ENCODE results near the gene MGAT5. TPM values are rescaled to one million over a fixed set of nuclear protein-coding genes. Genes with fewer than 3 reads are reported as not detected.

The MGAT5 gene
- total and polyA plus RNA-seq, 4 donors: 6.1 to 49.7 (median 22.1) TPM

- no peaks in the 10 kb centered on the region for H3K36me3 ChIP-seq (ENCODE audit: control insufficient read depth in 1 of 2, insufficient read depth in 2 of 2, low read length in 1 of 2)
- intact Hi-C loops (cut with DNase I): no loop called here
- peaks cover 0 to 3% of the 10 kb centered on the region in 2 donors for H3K4me1 ChIP-seq (ENCODE audit: control insufficient read depth in 1 of 2, insufficient read depth in 2 of 2, low read length in 2 of 2)
- no peak overlapping the region for H3K4me3 ChIP-seq (ENCODE audit: low read length in 2 of 2)
- WGBS, 2 donors: 77 to 91% methylated on average over 1 of the region's 1 CpG
- no peaks in the 10 kb centered on the region for H3K27me3 ChIP-seq (ENCODE audit: control insufficient read depth in 1 of 2, insufficient read depth in 2 of 2, low read length in 1 of 2)
- H3K27ac ChIP-seq (ENCODE audit: low read depth in 1 of 2, low read length in 2 of 2): no peak overlapping the region
- no peaks in the 10 kb centered on the region for H3K9me3 ChIP-seq (ENCODE audit: control insufficient read depth, low read length)
- ATAC-seq (ENCODE audit: low FRiP score) (no peak), DNase-seq (no peak)
These were observed 19.3 kb upstream of the MGAT5 start for GRCh38 chr2:134234535-134234934.

GRCh38 chr2:134235510-134236144 lies 18.2 kb upstream of the MGAT5 start:
- Histone ChIP-seq H3K4me1 (ENCODE audit: control insufficient read depth in 1 of 2, insufficient read depth in 2 of 2, low read length in 2 of 2) (peaks cover 0 to 3% of the 10 kb centered on the region in 2 donors), H3K27me3 (ENCODE audit: control insufficient read depth in 1 of 2, insufficient read depth in 2 of 2, low read length in 1 of 2) (no peaks in the 10 kb centered on the region), H3K9me3 (ENCODE audit: control insufficient read depth, low read length) (no peaks in the 10 kb centered on the region), H3K36me3 (ENCODE audit: control insufficient read depth in 1 of 2, insufficient read depth in 2 of 2, low read length in 1 of 2) (no peaks in the 10 kb centered on the region), H3K27ac (ENCODE audit: low read depth in 1 of 2, low read length in 2 of 2) (no peak overlapping the region), H3K4me3 (ENCODE audit: low read length in 2 of 2) (no peak overlapping the region)
- WGBS, 2 donors: 81% methylated on average over 4 of the region's 4 CpGs
- ATAC-seq (ENCODE audit: low FRiP score): no peak
- no peak for DNase-seq
- intact Hi-C loops (cut with DNase I): no loop called here

GRCh38 chr2:134238371-134238770 lies 15.5 kb upstream of the MGAT5 start:
- 57 to 83% methylated on average over 3 of the region's 3 CpGs for WGBS, 2 donors

GRCh38 chr2:134240061-134240460 lies 13.8 kb upstream of the MGAT5 start:
- ATAC-seq (ENCODE audit: low FRiP score) (no peak), DNase-seq (no peak)
- intact Hi-C loops (cut with DNase I): loop anchor here in 1 of 2 donors (10.0 kb wide), 1 partner anchor 355 kb away; no protein-coding TSS in a partner anchor
- no peaks in the 10 kb centered on the region for H3K36me3 ChIP-seq (ENCODE audit: control insufficient read depth in 1 of 2, insufficient read depth in 2 of 2, low read length in 1 of 2)
- H3K27me3 ChIP-seq (ENCODE audit: control insufficient read depth in 1 of 2, insufficient read depth in 2 of 2, low read length in 1 of 2): no peaks in the 10 kb centered on the region
- 90 to 95% methylated on average over 2 of the region's 2 CpGs for WGBS, 2 donors
- H3K4me3 ChIP-seq (ENCODE audit: low read length in 2 of 2): no peak overlapping the region
- no peak overlapping the region for H3K27ac ChIP-seq (ENCODE audit: low read depth in 1 of 2, low read length in 2 of 2)
- H3K9me3 ChIP-seq (ENCODE audit: control insufficient read depth, low read length): no peaks in the 10 kb centered on the region
- H3K4me1 ChIP-seq (ENCODE audit: control insufficient read depth in 1 of 2, insufficient read depth in 2 of 2, low read length in 2 of 2): no peaks in the 10 kb centered on the region

More at GRCh38 chr2:134238371-134238770, 15.5 kb upstream of the MGAT5 start:
- no peak overlapping the region for H3K4me3 ChIP-seq (ENCODE audit: low read length in 2 of 2)
- DNase-seq (no peak), ATAC-seq (ENCODE audit: low FRiP score) (no peak)
- H3K27me3 ChIP-seq (ENCODE audit: control insufficient read depth in 1 of 2, insufficient read depth in 2 of 2, low read length in 1 of 2): no peaks in the 10 kb centered on the region
- H3K36me3 ChIP-seq (ENCODE audit: control insufficient read depth in 1 of 2, insufficient read depth in 2 of 2, low read length in 1 of 2): no peaks in the 10 kb centered on the region
- H3K4me1 ChIP-seq (ENCODE audit: control insufficient read depth in 1 of 2, insufficient read depth in 2 of 2, low read length in 2 of 2): no peaks in the 10 kb centered on the region
- intact Hi-C loops (cut with DNase I): no loop called here
- H3K27ac ChIP-seq (ENCODE audit: low read depth in 1 of 2, low read length in 2 of 2): no peak overlapping the region
- H3K9me3 ChIP-seq (ENCODE audit: control insufficient read depth, low read length): no peaks in the 10 kb centered on the region

GRCh38 chr2:134241911-134242310 lies 12.0 kb upstream of the MGAT5 start:
- H3K4me1 ChIP-seq (ENCODE audit: control insufficient read depth in 1 of 2, insufficient read depth in 2 of 2, low read length in 2 of 2): no peaks in the 10 kb centered on the region
- H3K27ac ChIP-seq (ENCODE audit: low read depth in 1 of 2, low read length in 2 of 2): no peak overlapping the region
- ATAC-seq (ENCODE audit: low FRiP score): no peak
- no peaks in the 10 kb centered on the region for H3K36me3 ChIP-seq (ENCODE audit: control insufficient read depth in 1 of 2, insufficient read depth in 2 of 2, low read length in 1 of 2)
- no peak for DNase-seq
- H3K9me3 ChIP-seq (ENCODE audit: control insufficient read depth, low read length): no peaks in the 10 kb centered on the region
- no peaks in the 10 kb centered on the region for H3K27me3 ChIP-seq (ENCODE audit: control insufficient read depth in 1 of 2, insufficient read depth in 2 of 2, low read length in 1 of 2)
- intact Hi-C loops (cut with DNase I): loop anchor here in 1 of 2 donors (10.0 kb wide), 1 partner anchor 357 kb away; no protein-coding TSS in a partner anchor
- no peak overlapping the region for H3K4me3 ChIP-seq (ENCODE audit: low read length in 2 of 2)
- WGBS, 2 donors: 93 to 95% methylated on average over 2 of the region's 2 CpGs

- no peak for DNase-seq
- WGBS, 2 donors: 90 to 98% methylated on average over 1 of the region's 1 CpG
- H3K36me3 ChIP-seq (ENCODE audit: control insufficient read depth in 1 of 2, insufficient read depth in 2 of 2, low read length in 1 of 2): no peaks in the 10 kb centered on the region
- H3K27ac ChIP-seq (ENCODE audit: low read depth in 1 of 2, low read length in 2 of 2): no peak overlapping the region
- ATAC-seq (ENCODE audit: low FRiP score): no peak
- intact Hi-C loops (cut with DNase I): loop anchor here in 1 of 2 donors (10.0 kb wide), 1 partner anchor 358 kb away; no protein-coding TSS in a partner anchor
- H3K27me3 ChIP-seq (ENCODE audit: control insufficient read depth in 1 of 2, insufficient read depth in 2 of 2, low read length in 1 of 2): no peaks in the 10 kb centered on the region
- no peaks in the 10 kb centered on the region for H3K9me3 ChIP-seq (ENCODE audit: control insufficient read depth, low read length)
- no peak overlapping the region for H3K4me3 ChIP-seq (ENCODE audit: low read length in 2 of 2)
- H3K4me1 ChIP-seq (ENCODE audit: control insufficient read depth in 1 of 2, insufficient read depth in 2 of 2, low read length in 2 of 2): no peaks in the 10 kb centered on the region
These were observed 10.6 kb upstream of the MGAT5 start for GRCh38 chr2:134243244-134243643.

GRCh38 chr2:134244086-134244485 lies 9.8 kb upstream of the MGAT5 start:
- no peak overlapping the region for H3K27ac ChIP-seq (ENCODE audit: low read depth in 1 of 2, low read length in 2 of 2)
- H3K4me1 ChIP-seq (ENCODE audit: control insufficient read depth in 1 of 2, insufficient read depth in 2 of 2, low read length in 2 of 2): no peaks in the 10 kb centered on the region
- H3K4me3 ChIP-seq (ENCODE audit: low read length in 2 of 2): no peak overlapping the region
- H3K36me3 ChIP-seq (ENCODE audit: control insufficient read depth in 1 of 2, insufficient read depth in 2 of 2, low read length in 1 of 2): no peaks in the 10 kb centered on the region
- DNase-seq: no peak
- no peak for ATAC-seq (ENCODE audit: low FRiP score)
- intact Hi-C loops (cut with DNase I): loop anchor here (2.0 to 10.0 kb wide), 2 partner anchors 125 to 359 kb away; no protein-coding TSS in a partner anchor
- no peaks in the 10 kb centered on the region for H3K9me3 ChIP-seq (ENCODE audit: control insufficient read depth, low read length)
- WGBS, 2 donors: 33 to 71% methylated on average over 2 of the region's 2 CpGs
- H3K27me3 ChIP-seq (ENCODE audit: control insufficient read depth in 1 of 2, insufficient read depth in 2 of 2, low read length in 1 of 2): no peaks in the 10 kb centered on the region

- DNase-seq: no peak
- ATAC-seq (ENCODE audit: low FRiP score): no peak
- Histone ChIP-seq H3K36me3 (ENCODE audit: control insufficient read depth in 1 of 2, insufficient read depth in 2 of 2, low read length in 1 of 2) (no peaks in the 10 kb centered on the region), H3K4me3 (ENCODE audit: low read length in 2 of 2) (no peak overlapping the region), H3K27ac (ENCODE audit: low read depth in 1 of 2, low read length in 2 of 2) (no peak overlapping the region), H3K4me1 (ENCODE audit: control insufficient read depth in 1 of 2, insufficient read depth in 2 of 2, low read length in 2 of 2) (no peaks in the 10 kb centered on the region), H3K9me3 (ENCODE audit: control insufficient read depth, low read length) (no peaks in the 10 kb centered on the region), H3K27me3 (ENCODE audit: control insufficient read depth in 1 of 2, insufficient read depth in 2 of 2, low read length in 1 of 2) (no peaks in the 10 kb centered on the region)
- 55 to 61% methylated on average over 3 of the region's 3 CpGs for WGBS, 2 donors
- intact Hi-C loops (cut with DNase I): loop anchor here (2.0 to 10.0 kb wide), 2 partner anchors 126 to 360 kb away; no protein-coding TSS in a partner anchor
These were observed 9.3 kb upstream of the MGAT5 start for GRCh38 chr2:134244587-134244986.
